NCI-H146 treated with DMSO at 0.1 percent for 48 hours (cell line): ENCODE measurements around the gene USP13.
"Not testable (repeated sequence)": the region's sequence is repeated elsewhere in the genome, so short reads cannot be mapped to it uniquely, and the experiment has no call there.

Experiments used
- DNase-seq: peaks from one replicate; lab custom pipeline; 2025; ENCODE audit not compliant: unreplicated experiment; lab: John Stamatoyannopoulos, UW

USP13 gene

DNA sequence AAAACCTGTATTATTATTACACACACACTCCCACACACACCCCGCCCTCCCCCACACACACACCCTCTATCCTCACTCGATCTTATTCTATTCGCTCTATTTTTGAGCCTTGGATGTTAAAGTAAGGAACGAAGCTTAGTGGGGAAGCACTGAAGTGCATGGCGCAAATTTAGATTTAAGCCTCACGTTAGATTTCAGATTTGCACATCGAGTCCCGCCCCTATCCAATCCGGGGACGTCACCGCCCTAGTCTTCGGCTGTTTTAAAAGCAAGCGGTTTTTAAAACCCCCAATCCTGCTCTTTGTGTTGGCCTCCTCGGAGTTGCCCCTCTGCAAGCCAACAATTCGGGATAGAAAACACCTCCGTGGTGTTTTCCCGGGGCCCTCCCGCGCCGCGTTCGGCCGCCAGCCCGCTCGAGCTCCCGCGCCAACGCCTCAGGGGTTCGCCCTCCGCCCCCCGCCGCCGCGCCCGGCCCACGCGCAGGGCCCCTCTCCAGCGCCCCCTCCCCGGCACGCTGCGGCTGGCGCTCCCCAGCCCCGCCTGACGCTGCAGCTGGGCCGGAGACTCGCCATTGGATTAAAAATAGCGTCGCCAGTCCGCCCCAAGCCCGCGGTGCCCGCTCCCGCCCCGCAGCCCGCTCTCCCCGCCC is at the start of gene USP13:
TSS of gene USP13 (plus strand) at position 594 of the 649 bp plus-strand sequence. CDS start 186 bp downstream, outside the sequence.
- peak; percentile 75 for DNase-seq

- DNase-seq, result no peak
These were observed 49.5 kb upstream of the USP13 start for GRCh38 chr3:179603321-179603720.

DNA sequence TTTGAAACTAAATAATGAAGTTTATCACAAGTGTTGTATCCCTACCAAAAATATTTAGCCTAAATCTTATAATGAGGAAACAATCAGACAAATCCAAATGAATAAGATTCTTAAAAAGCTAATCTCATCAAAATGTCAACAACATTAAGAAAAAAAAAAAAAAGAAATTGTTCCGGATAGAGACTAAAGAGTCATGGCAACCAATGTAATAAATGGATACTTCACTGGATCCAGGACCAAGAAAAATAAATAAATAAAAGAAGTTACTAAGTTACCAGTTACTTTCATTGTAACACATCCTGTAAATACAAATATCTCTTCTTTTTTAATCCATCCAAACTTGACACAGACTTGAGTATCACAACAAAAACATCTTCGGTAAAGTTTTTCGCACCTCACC is 49.0 kb upstream of the USP13 start:
- DNase-seq, result no peak

DNA sequence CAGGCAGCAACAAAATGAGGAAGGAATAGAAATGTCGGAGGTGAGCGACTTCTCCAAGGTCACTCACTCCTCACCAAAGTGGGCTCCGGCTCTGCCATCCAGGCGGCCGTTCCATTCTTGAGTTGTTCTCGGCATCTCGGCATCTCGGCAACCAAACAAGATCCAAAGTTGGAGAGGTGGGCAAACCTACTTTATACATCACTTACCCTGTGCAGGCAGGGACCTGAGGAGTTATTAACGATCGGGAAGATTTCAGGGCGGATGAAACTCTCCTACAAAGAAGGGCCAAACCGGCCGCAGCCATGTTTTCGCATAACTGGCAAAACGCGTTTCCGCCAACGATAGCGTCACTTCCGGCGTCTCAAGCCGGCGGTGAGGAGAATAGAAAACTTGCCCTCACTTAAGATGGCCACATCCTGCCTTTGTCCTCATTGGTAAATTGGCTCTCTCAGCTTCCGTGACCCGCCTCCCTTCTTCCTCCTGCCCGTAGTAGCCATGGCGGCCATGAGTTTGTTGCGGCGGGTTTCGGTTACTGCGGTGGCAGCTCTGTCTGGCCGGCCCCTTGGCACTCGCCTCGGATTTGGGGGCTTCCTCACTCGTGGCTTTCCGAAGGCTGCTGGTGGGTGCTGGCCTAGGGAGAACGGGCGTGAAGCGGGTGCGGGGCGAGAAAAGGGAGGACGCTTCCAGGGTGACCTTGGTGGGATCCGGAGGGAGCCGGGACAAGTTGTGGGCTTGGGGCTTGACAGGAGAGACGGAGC is 48.3 kb upstream of the USP13 start, which contains the start of the genes MRPL47 and NDUFB5:
TSS of gene MRPL47 (minus strand) at position 318 of the 758 bp plus-strand sequence. CDS start at position 304, 14 bp downstream.
TSS of gene NDUFB5 (plus strand) at position 474 of the 758 bp plus-strand sequence. CDS start at position 496, 22 bp downstream.
- peak; percentile 98 for DNase-seq

- no peak for DNase-seq
These were observed 46.2 kb upstream of the USP13 start for GRCh38 chr3:179606534-179607085.

DNA sequence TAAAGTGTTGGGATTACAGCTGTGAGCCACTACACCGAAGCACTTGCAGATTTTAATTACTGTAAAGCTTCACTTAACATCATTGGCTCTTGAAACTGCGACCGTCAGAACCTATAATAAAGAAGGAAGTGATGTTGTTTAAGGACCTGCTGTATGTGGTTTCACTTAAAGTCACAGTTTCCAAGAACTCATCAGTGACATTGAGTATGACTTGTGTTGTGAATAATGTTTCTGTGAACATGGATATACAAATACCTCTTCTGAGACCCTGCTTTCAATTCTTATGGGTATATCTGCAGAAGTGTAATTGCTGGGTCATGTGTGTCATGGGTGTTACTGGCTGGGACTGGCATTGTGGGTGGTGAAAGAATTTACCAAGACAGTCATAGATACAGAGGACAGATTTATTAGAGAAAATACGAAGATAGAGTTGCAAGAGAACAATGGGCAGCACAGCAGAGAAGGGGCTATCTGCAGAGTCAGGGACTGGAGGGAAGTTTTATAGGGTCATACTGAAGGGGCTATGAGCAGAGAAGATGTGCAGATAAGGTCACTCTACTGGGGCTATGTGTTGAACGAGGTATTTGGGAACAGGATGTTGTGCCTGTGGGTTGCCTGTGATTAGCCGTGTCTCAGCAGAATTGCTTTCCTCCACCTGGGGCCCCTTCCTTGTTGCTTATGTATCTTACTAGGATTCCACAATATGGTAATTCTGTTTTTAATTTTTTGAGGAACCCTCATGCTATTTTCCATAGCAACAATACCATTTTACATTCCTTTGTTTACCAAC is 43.7 kb upstream of the USP13 start:
- DNase-seq, result no peak

- DNase-seq, result no peak
These were observed 42.8 kb upstream of the USP13 start for GRCh38 chr3:179610066-179610465.

GRCh38 chr3:179613807-179614206 is 39.0 kb upstream of the USP13 start:
- no peak for DNase-seq

GRCh38 chr3:179615458-179616173 is 37.2 kb upstream of the USP13 start:
- no peak for DNase-seq

DNA sequence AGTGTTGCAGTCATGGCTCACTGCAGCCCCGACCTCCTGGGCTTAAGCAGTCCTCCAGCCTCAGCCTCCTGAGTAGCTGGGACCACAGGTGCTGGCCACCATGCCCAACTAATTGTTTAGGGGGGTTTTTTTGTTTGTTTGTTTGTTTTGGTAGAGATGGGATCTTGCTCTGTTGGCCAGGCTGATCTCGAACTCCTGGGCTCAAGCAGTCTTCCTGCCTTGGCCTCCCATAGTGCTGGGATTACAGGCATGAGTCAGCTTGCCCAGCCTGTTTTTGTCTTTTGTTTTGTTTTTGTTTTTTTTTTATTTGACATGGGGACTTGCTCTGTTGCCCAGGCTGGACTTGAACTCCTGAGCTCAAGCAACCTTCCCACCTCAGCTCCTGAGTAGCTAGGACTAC is 30.8 kb upstream of the USP13 start:
- no peak for DNase-seq

DNA sequence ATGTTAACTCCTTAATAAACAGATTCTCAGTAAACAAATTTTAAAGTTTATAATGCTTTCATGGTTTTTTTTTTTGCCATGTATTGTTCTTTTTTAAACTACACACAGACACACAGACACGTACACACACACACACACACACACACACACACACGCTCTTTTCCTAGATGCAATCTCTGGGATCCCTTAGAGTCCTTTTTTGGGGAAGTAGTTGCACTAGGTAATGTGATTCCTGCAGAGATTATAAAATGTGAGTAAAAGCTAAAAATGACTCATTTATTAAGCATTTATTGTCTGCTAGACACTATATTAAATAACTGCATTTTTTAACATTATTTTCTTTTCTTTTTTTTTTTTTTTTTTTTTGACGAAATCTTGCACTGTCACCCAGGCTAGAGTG is 28.4 kb upstream of the USP13 start:
- DNase-seq, result no peak

GRCh38 chr3:179630753-179631451 is 21.9 kb upstream of the USP13 start:
- DNase-seq, result no peak

- no peak for DNase-seq
These were observed 12.4 kb upstream of the USP13 start for GRCh38 chr3:179640469-179640868.

DNA sequence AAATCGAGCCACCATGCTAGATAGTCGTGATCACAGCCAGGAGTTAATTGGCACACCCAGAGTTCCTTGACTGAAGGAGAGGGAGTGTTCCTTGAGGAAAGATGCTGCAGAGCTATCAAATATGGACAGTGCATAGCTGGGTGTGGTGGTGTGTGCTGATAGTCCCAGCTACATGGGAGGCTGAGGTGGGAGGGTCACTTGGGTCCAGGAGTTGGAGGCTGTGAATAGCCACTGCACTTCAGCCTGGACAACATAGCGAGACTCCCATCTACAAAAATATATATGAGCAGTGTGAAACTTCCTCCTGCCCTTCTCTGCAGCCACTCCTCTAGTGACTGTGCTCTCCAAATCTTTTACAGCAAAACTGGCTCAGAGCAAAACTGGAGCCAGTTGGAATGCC is 10.0 kb upstream of the USP13 start:
- no peak for DNase-seq

- not testable (repeated sequence) for DNase-seq
These were observed 9.0 kb upstream of the USP13 start for GRCh38 chr3:179643837-179644236.

DNA sequence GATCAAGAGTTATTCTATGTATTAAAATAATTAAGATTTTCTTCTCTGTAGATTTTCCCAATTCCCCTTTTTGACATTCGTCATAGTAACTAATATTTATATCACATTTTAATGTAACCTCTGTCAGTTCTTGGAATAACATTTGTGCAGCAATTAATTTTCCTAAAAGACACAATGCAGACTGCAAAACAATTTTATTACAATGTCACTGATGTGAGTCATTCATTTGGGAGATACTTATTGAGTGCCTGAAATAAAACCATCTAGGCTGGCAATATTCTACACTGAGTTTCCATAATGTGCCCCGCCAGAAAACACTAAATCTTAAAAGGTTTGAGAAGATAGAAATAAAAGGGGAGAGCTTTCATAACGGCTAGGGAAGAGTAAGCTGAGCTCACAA is 6.7 kb upstream of the USP13 start:
- no peak for DNase-seq

DNA sequence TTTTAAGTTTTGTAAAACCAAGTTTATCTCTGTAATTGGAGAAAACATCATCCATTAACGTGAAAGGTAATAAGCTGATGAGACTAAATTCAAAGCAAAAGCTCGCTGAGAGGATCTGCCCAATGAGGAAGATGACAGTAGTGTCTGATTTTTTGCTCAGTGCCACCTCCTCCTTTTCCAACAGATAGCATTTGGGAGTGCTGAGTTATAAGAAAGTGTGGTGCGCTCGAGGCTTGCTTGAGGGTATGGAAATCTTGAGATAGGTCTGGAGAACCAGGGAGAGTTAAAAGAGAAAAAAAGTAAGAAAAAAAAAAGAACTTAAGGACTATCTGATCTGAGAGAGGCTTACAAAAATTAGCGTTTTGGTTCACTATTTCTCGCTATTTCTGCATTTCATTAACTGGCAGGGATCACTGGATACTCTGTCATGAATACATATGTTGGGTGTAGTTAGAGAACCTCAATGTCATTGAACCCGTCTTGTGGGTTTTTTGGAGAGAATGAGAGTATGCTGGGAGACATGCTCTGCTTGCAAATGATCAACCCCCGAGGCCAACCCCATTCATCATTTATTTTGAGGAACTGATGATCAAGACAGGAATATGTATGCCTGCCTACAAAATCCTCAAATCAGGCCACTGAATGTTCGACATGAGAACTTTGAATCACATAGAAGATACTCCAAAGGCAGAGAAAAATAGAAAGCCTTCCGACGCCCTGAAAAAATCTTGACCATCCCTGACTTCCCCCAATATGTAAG is 973 bp upstream of the USP13 start:
- DNase-seq, result no peak

DNA sequence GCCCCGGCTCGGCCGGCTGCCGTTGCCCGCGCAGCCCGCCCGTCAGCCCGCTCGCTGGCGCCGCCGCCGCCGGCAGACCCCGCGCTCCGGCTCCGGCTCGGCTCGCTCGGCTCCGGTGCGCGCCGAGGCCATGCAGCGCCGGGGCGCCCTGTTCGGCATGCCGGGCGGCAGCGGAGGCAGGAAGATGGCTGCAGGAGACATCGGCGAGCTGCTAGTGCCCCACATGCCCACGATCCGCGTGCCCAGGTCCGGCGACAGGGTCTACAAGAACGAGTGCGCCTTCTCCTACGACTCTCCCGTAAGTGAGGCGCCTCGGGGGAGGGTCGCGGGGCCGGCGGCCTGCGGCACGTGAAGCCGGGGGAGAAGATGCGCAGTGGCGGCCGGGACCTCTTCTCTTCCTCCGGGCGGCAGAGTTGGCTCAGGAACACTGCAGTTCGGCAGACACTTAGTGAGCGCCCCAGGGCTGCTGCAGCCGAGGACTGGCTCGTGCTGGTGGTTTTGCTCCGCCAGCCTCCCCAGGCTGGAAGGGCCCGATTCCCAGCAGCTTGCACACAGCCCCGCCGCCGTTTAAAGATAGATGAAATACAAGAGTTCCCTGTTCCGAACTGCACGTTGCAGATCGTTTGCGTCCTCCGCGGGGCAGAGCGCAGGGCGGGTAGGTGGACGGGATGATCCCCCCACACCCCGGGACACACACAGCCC is 407 bp downstream of the USP13 start:
- peak; percentile 78 for DNase-seq

DNA sequence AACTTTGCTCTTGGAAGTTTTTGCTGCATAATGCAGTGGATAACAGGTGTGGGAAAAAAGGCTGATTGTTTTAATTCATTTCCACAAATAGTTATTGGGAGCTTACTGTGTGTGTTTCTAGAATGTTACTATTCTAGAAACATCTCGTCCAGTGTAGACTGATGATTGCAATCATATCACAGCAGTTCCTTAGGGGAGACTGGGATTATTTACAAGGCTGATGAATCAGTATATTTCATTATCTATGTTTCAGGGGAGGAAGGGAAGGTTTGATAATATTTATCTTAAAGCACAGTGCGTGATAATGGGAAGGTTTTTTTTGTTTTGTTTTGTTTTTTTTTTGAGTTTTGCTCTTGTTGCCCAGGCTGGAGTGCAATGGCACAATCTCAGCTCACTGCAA is 2.4 kb downstream of the USP13 start:
- no peak for DNase-seq
